Activated effector memory CD4-positive, alpha-beta T cell treated with anti-CD3 and anti-CD28 coated beads, Interleukin-2, amount 50 U/mL, for 16 hours (primary cell): ENCODE measurements around the gene CTNNA2.

Experiments used
- DNase-seq: peaks from one replicate; pipeline ENCODE4 v3.0.0-alpha.2; 2020

The CTNNA2 gene

GRCh38 chr2:80519699-80520291 lies 1006.9 kb downstream of the CTNNA2 start:
- no peak for DNase-seq

GRCh38 chr2:80525152-80525551 lies 1012.3 kb downstream of the CTNNA2 start:
- DNase-seq = no peak

- DNase-seq = no peak
Observed at GRCh38 chr2:80527119-80527518, 1014.3 kb downstream of the CTNNA2 start.

GRCh38 chr2:80529466-80530165 lies 1016.8 kb downstream of the CTNNA2 start:
- DNase-seq = no peak

GRCh38 chr2:80530442-80531064 lies 1017.7 kb downstream of the CTNNA2 start:
- no peak for DNase-seq

GRCh38 chr2:80531319-80531718 lies 1018.5 kb downstream of the CTNNA2 start:
- no peak for DNase-seq

DNA sequence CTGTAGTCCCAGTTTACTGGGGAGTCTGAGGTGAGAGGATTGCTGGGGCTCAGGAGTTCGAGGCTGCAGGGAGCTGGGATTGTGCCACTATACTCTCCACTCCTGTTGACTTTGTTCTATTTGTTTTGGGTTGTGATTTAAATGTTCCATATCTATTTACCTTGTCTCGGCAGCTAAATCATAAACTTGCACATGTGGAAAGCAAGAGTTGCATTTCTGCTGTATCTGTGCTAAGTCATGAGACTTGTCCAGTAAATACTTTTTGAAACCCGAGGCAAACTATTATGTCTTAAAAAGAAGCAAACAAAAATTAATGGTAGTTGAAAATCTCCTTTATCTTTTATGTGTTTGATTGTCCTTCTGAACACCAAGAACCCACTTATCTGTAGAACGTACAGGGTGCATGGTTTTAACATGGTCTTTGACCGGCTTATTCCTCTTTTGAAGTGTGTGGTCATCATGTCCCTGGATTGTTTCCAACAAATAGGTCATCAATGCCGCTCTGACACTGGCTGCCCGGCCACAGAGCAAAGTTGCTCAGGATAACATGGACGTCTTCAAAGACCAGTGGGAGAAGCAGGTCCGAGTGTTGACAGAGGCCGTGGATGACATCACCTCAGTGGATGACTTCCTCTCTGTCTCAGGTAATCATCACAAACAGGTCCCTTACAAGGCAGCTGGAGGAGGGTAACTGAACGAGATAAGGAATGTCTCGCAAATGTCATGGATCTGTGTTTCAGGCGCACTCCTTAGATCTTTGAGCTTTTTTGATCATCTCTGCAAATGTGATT lies 1032.8 kb downstream of the CTNNA2 start:
- no peak for DNase-seq

DNA sequence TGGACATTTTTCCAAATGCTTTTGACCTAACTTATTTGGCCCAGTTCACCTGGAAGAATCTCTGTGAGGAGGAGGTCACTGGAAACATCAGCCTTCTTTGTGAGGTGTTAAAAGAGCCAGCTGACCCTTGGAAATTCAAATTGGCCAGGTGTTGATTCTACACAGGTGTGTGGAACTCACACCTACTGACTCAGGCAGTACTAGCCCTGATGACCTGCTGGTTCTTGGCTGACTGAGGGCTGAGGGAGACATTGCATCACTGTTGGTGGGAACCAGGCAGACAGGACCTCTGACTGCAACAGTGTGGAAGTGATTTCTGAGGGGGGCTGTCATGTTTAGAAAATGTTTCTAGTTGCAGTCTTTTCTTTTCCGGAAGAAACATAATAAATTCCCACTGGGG lies 1033.9 kb downstream of the CTNNA2 start:
- no peak for DNase-seq

DNA sequence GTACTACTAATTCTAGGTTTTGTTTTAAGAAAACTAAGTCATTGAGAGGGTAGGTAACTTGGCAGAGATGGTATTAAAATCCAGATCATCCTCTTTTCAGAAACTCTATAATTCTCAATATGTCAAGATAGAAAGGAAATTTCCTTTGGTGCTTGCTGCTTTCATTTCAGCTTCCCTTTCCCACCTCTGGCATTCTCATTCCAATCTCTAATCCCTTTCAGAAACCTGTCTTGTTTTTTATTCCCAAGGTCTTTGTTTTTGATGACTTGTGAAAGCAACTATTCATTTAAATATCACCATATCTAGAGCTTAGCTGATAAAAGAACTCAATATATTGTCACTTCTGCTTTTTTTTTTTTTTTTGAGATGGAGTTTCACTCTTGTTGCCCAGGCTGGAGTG lies 1034.5 kb downstream of the CTNNA2 start:
- DNase-seq = no peak

- DNase-seq = no peak
Observed at GRCh38 chr2:80548469-80548868, 1035.6 kb downstream of the CTNNA2 start.

DNA sequence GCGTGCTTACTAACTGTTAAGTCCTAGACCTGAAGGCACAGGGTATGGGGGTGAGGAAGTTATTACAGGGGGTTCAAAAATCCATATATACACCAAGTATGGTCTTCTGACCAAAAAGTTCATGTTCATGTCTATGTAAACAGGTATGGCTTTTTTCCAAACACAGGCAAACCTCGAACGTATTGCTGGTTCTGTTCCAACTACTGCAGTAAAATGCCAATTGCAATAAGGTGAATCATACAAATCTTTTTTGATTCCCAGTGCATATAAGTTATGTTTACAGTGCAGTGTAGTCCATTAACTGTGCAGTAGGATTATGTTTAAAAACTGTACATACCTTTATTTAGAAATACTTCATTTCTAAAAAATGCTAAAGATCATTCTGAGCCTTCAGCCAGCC lies 1037.0 kb downstream of the CTNNA2 start:
- no peak for DNase-seq

GRCh38 chr2:80560326-80560725 lies 1047.5 kb downstream of the CTNNA2 start:
- no peak for DNase-seq

- DNase-seq = no peak
Observed at GRCh38 chr2:80568011-80568410, 1055.2 kb downstream of the CTNNA2 start.

- no peak for DNase-seq
Observed at GRCh38 chr2:80573167-80573566, 1060.3 kb downstream of the CTNNA2 start.

DNA sequence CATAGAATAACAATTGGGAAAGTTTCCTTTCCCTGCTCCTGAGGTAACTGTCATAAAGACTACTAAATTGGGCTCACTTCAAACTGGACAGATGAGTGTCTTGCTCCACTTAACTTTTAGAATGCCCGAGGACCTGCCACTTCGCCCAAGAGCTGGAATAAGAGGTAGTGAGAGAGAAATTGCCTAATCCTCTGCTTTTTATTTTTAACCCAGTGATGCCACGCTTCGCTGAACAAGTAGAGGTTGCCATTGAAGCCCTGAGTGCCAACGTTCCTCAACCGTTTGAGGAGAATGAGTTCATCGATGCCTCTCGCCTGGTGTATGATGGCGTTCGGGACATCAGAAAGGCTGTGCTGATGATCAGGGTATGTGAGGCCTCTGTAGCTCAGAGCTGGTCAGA lies 1061.1 kb downstream of the CTNNA2 start:
- no peak for DNase-seq

- DNase-seq = no peak
Observed at GRCh38 chr2:80579756-80580155, 1066.9 kb downstream of the CTNNA2 start.

DNA sequence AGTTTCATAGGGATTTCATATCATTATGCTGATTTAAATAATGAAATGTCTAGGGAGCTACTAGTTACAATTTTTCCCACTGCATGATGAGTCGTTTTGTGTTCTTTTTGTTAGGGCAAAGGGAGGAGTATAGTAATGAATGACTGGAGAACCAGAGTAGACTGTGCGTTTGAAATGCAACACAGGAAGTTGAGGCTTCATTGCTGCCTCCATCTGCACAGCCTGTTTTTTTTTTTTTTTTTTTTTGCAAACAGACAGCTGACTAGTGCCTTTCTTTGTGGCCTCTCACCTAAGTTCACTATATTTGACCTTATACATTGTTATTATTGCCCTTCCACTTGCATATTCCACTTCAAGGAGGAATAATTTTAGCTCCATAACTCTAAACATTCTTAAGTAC lies 1078.4 kb downstream of the CTNNA2 start:
- DNase-seq = no peak

DNA sequence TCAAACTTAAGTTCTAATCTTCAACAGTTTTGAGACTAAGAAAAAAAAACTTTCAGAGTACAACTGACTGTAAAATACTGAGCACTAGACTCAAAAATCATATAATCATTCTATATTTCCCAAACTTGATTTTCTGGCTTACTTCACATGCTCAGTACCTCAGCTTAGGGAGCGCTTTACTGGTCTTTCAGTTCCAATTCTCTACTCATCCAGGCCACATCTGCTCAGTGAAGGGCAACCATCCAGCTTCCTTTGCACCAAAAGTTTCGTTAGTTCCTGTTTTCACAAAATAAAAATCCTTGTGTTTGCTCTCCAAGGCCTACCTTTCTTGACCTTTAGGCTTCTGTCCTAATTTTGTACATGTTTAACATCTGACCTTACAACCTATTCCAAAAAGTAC lies 1079.3 kb downstream of the CTNNA2 start:
- DNase-seq = no peak

- no peak for DNase-seq
Observed at GRCh38 chr2:80610108-80610507, 1097.3 kb downstream of the CTNNA2 start.

DNA sequence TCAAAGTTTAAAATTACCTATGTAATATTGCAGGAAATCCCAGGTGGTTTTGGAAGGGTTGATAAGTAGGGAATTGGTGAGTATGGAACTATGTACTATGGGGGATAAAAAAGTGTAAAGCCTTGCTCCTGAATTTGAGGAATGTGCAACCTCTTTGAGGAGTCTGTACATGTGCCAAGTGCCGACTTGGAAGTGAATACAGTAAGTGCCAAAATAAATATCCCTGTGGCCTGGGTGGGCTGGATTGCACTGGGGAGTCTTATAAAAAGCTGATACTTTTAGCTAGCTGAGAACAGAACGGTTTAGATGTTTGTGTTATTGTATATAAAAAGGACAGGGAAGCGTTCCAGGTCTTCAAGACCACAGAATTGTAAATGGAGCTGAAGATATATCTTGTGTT lies 1108.8 kb downstream of the CTNNA2 start:
- DNase-seq = no peak

GRCh38 chr2:80624062-80624461 lies 1111.2 kb downstream of the CTNNA2 start:
- DNase-seq = no peak

GRCh38 chr2:80634590-80634989 lies 1121.7 kb downstream of the CTNNA2 start:
- no peak for DNase-seq

GRCh38 chr2:80638783-80639182 lies 1125.9 kb downstream of the CTNNA2 start:
- no peak for DNase-seq

GRCh38 chr2:80642465-80642864 lies 1129.6 kb downstream of the CTNNA2 start:
- no peak for DNase-seq
